SK-N-MC (cell line): ENCODE measurements around the gene C1orf74.

Source experiments
- EZH2 ChIP-seq: fragments of 200-600 bp; sonication (generic); IDR thresholded peaks from one replicate; pipeline ENCODE4 v1.6.1; 2017; ENCODE audit warnings: antibody characterized with exemption
- POLR2AphosphoS5 ChIP-seq: IDR thresholded peaks from 2 replicates; pipeline ENCODE4 v1.6.1; 2012; ENCODE audit warnings: mild to moderate bottlenecking, low read depth, low read length, borderline replicate concordance

- TF ChIP-seq POLR2AphosphoS5 = no peak
- no peak for TF ChIP-seq EZH2
These were observed 17.9 kb upstream of the C1orf74 start for GRCh38 chr1:209802117-209802779.
